Heart right ventricle (tissue), 16 donors: ENCODE data around the gene SRP9. TPM values are rescaled to one million over a fixed set of nuclear protein-coding genes. Genes with fewer than 3 reads are reported as not detected.
"Not testable (repeated sequence)": the region's sequence is repeated elsewhere in the genome, so short reads cannot be mapped to it uniquely, and the experiment has no call there.

Experiments used
- ATAC-seq, 8 donors: fragments of 200-7000 bp; cut with Tn5 transposase; one replicate each; pipeline ENCODE4 v1.9.1; 2020; ENCODE audit warnings: mild to moderate bottlenecking in 8 of 8, moderate library complexity in 8 of 8, moderate number of reproducible peaks in 1 of 8
- DNase-seq, 2 donors: peaks; one replicate each; pipeline ENCODE4 v3.0.0-alpha.2; 2020
- H3K27ac ChIP-seq, 10 donors: fragments of 200-600 bp; sonication (generic) in 2 of 10; one replicate each; pipeline versions ENCODE4 v1.5.0 to v1.8.0; 2020 to 2022; ENCODE audit warnings: mild to moderate bottlenecking in 3 of 10
- H3K27me3 ChIP-seq, 7 donors: fragments of 200-600 bp; one replicate each; pipeline ENCODE4 v1.8.0; 2021 to 2022; ENCODE audit warnings: mild to moderate bottlenecking in 2 of 7
- H3K36me3 ChIP-seq, 9 donors: fragments of 200-600 bp; sonication (generic) in 1 of 9; one replicate each; pipeline versions ENCODE4 v1.5.0 to v1.8.0; 2020 to 2022; ENCODE audit warnings: mild to moderate bottlenecking in 2 of 9
- H3K4me1 ChIP-seq, 9 donors: fragments of 200-600 bp; sonication (generic) in 1 of 9; one replicate each; pipeline versions ENCODE4 v1.5.0 to v1.8.0; 2020 to 2022; ENCODE audit warnings: mild to moderate bottlenecking in 4 of 9
- H3K4me3 ChIP-seq, 10 donors: fragments of 200-600 bp; sonication (generic) in 2 of 10; one replicate each; pipeline versions ENCODE4 v1.5.0 to v1.8.0; 2020 to 2022; ENCODE audit warnings: mild to moderate bottlenecking in 7 of 10, moderate library complexity in 2 of 10
- H3K9me3 ChIP-seq, 11 donors: fragments of 200-600 bp in 10 of 11; sonication (generic) in 2 of 11; one replicate each; pipeline versions ENCODE4 v1.5.0 to v1.8.0; 2013 to 2022; ENCODE audit warnings: mild to moderate bottlenecking in 2 of 11, control low read depth in 1 of 11, moderate library complexity in 1 of 11
- CTCF ChIP-seq, 9 donors: fragments of 200-600 bp; sonication (generic) in 2 of 9; IDR thresholded peaks; one replicate each; pipeline versions ENCODE4 v1.5.0 to v1.8.0; 2021 to 2022; ENCODE audit warnings: antibody characterized with exemption in 9 of 9, mild to moderate bottlenecking in 5 of 9, moderate library complexity in 1 of 9
- WGBS, 2 donors: extraction: QIAGEN DNeasy Blood & Tissue Kit; methylation state at CpG; one replicate each; pipeline ENCODE4 v1.1.7; 2013; ENCODE audit warnings: inconsistent platforms in 1 of 2; 5-methylcytosine and 5-hydroxymethylcytosine counted together
- intact Hi-C, 10 donors: fragments of 100-400 bp; cut with DNase I; formaldehyde crosslinking; loops; one replicate each; pipeline versions ENCODE4 v1.11.1 to v1.14.2; 2022
- polyA plus RNA-seq, 2 donors: library from polyadenylated mRNA; stranded (reverse); fragments of 200-250 nt; gene quantifications; one replicate each; pipeline ENCODE4 v1.2.3, GENCODE V29; 2013
- total RNA-seq, 10 donors: library from RNA; stranded (reverse); fragmentation: NEBNext Ultra II Directional in 3 of 10; extraction: Animal tissue kit (Norgen Biotek cat#: 25700) in 3 of 10; gene quantifications; one replicate each; pipeline versions ENCODE4 v1.2.1 to v1.2.4, GENCODE V29; 2021 to 2023
- donor health status: Arrhythmogenic right ventricular cardiomyopathy.
- donor health status: ischemic (EF 13 %, LVEDD 7.1; RV severe dilation, severe dysfunction).
- donor health status: healthy with polysubstance abuse.
- donor health status: DM: no; HTN: yes; CAD: no.
- donor health status: DM: no; HTN: no; CAD: no.
- donor health status: ischemic (EF 25% LVEDD 6.9; RV normal size, moderate dysfunction).
- donor health status: ischemic (EF 25% LVEDD 5.7; RV mildly dilated, moderate dysfunction).
- donor health status: healthy.
- donor health status: DM: yes; HTN: yes; CAD: no.
- donor health status: Ischemic cardiomyopathy.
- donor health status: ischemic (EF 35%, LVEDD 5.7; RV mildly dilated, moderate dysfunction).
- donor health status: nonischemic (EF 11% LVEDD 7.7; RV severe dilation, severe dysfunction).
- donor health status: DM: yes; HTN: yes; CAD: no.
- donor health status: PGD.
- donor health status: ischemic (EF 29% LVEDD 5.4; RV normal size, mild dysfunction).
- donor health status: nonischemic (EF 23%, LVEDD 6.1; RV moderate dilation, normal function).

The SRP9 gene
- total and polyA plus RNA-seq, 12 donors, result 121 to 199 (median 173) TPM

GRCh38 chr1:225760531-225760930 lies 17.1 kb upstream of the SRP9 start:
- Histone ChIP-seq H3K27ac (no peak overlapping the region), H3K9me3 (no peaks in the 10 kb centered on the region), H3K27me3 (no peaks in the 10 kb centered on the region), H3K36me3 (no peaks in the 10 kb centered on the region), H3K4me3 (no peak overlapping the region), H3K4me1 (peaks cover 15 to 74% (median 58%) of the 10 kb centered on the region in 9 donors)
- no peak for DNase-seq
- ATAC-seq, result no peak
- TF ChIP-seq CTCF (IDR thresholded peaks at IDR 0.05), result no peak
- intact Hi-C loops, result loop anchor here in 2 of 10 donors (5.0 to 10.0 kb wide), 2 partner anchors 106 to 108 kb away; partner anchors contain the start of gene ENAH (in 2 of the 2)
- WGBS, 2 donors, result 98 to 100% methylated on average over 6 of the region's 6 CpGs

DNA sequence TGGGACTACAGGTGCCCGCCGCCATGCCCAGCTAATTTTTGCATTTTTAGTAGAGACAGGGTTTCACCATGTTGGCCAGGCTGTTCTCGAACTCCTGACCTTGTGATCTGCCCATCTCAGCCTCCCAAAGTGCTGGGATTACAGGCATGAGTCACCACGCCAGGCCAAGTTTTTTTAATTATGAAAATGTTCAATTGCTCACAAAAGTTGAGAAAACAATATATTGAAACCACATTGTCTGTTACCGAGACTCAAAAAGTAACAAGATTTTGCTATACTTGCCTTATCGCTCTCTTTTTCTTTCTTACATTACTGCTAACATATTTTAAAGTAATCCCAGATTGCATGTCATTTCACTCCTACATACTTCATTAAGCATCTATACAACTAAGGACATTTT lies 16.2 kb upstream of the SRP9 start:
- H3K27me3 ChIP-seq, ATAC-seq, H3K36me3 ChIP-seq, H3K9me3 ChIP-seq, H3K4me3 ChIP-seq, DNase-seq: not testable (repeated sequence)
- peaks cover 8 to 70% (median 53%) of the 10 kb centered on the region in 9 donors for H3K4me1 ChIP-seq
- WGBS, 2 donors, result 94 to 96% methylated on average over 6 of the region's 6 CpGs
- intact Hi-C loops, result loop anchor here in 2 of 10 donors (5.0 to 10.0 kb wide), 2 partner anchors 107 to 109 kb away; partner anchors contain the start of gene ENAH (in 2 of the 2)
- H3K27ac ChIP-seq, result peak overlapping the region in 3 of 10 donors; percentile 73 to 87 (median 74)

DNA sequence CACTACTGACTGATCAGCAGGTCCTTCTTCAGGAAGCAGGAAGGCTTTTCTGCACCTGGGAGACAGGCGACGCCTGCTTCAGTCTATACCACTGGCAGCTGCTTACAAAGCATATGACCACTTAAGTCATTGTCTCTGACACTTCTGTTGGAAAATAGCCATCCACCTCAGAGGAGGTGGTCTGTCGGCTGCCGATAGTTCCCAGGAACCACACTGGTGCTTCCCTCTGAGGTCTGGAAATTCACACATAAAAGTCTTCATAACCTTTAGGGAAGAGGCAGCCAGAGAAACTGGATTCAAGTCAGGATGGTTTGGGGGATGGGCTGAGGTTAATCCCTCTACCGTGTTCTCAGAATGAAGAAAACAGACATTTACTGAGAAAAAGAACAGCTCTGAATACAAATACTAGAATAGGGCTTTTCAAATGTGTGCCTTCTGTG lies 15.6 kb upstream of the SRP9 start:
- 61 to 71% methylated on average over 5 of the region's 5 CpGs for WGBS, 2 donors
- H3K4me1 ChIP-seq, result peaks cover 8 to 70% (median 51%) of the 10 kb centered on the region in 9 donors
- peak overlapping the region in 8 of 10 donors; percentile 18 to 87 (median 64) for H3K27ac ChIP-seq
- H3K4me3 ChIP-seq, result no peak overlapping the region
- H3K36me3 ChIP-seq, result no peaks in the 10 kb centered on the region
- ATAC-seq, result peak in 2 of 8 donors; percentile 1 to 10
- no peak for DNase-seq
- intact Hi-C loops, result loop anchor here in 2 of 10 donors (5.0 to 10.0 kb wide), 2 partner anchors 107 to 110 kb away; partner anchors contain the start of gene ENAH (in 2 of the 2)
- no peaks in the 10 kb centered on the region for H3K9me3 ChIP-seq
- no peaks in the 10 kb centered on the region for H3K27me3 ChIP-seq
- no peak for TF ChIP-seq CTCF (IDR thresholded peaks at IDR 0.05)

DNA sequence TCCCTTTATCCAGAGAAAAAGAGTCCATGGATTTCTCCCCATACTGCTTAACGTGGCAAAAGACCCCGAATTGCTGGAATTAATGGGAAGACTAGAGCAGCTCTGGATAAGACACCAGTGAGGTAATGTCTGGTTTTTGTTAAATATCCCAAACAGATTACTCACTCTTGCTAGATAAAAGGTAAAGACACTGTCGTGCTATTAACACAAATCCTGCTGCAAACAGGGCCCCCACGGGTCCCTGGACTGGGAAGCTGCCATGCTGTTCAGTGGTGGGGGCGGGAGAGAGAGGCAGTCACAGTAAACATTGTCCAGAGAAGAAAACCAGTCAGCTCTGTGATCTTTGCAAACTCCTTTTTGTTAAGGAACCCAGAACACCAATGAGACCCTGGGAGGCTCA lies 15.2 kb upstream of the SRP9 start:
- H3K36me3 ChIP-seq, result no peaks in the 10 kb centered on the region
- TF ChIP-seq CTCF (IDR thresholded peaks at IDR 0.05), result no peak
- no peak overlapping the region for H3K4me3 ChIP-seq
- intact Hi-C loops, result loop anchor here in 2 of 10 donors (5.0 to 10.0 kb wide), 2 partner anchors 108 to 110 kb away; partner anchors contain the start of gene ENAH (in 2 of the 2)
- H3K9me3 ChIP-seq, result no peaks in the 10 kb centered on the region
- peaks cover 12 to 70% (median 54%) of the 10 kb centered on the region in 9 donors for H3K4me1 ChIP-seq
- WGBS, 2 donors, result 63 to 69% methylated on average over 5 of the region's 5 CpGs
- H3K27me3 ChIP-seq, result no peaks in the 10 kb centered on the region
- DNase-seq, result no peak
- peak overlapping the region in 8 of 10 donors; percentile 49 to 87 (median 64) for H3K27ac ChIP-seq
- ATAC-seq, result peak in 3 of 8 donors; percentile 11 to 16 (median 12)
